K562 (cell line): Measurements from ENCODE around the gene TMEM132E. TPM values are rescaled to one million over a fixed set of nuclear protein-coding genes. Genes with fewer than 3 reads are reported as not detected.

Experiments
- ATAC-seq: fragments of 200-7000 bp; cut with Tn5 transposase; 3 replicates; pipeline ENCODE4 v1.9.1; 2020; ENCODE audit warnings: moderate library complexity
- BruUV-seq: library from RNA; stranded (reverse); fragments of 400-500 nt; replicated peaks from 2 replicates; lab custom pipeline; 2021; lab: Mats Ljungman, UMichigan
- CTCF ChIA-PET: fragments of 300-600 bp; formaldehyde crosslinking; extraction: SDS; loops from one replicate; lab custom pipeline; 2021; ENCODE audit warnings: low intra/inter-chr PET ratio; lab: Yijun Ruan, JAX
- POLR2A ChIA-PET: fragments of 300-600, 350-650 bp; sonication (Branson Sonifier 250); formaldehyde crosslinking; extraction: SDS; loops from one replicate; lab custom pipeline; 2021; ENCODE audit warnings: antibody characterized with exemption, inconsistent platforms; lab: Yijun Ruan, JAX
- DNase-seq, 4 experiments: peaks; one replicate each; pipeline versions ENCODE4 v3.0.0 to v3.0.0-alpha.2; 2011 to 2018; ENCODE audit warnings: low spot score in 3 of 4, mixed read lengths in 3 of 4; ENCODE audit errors: extremely low read depth in 1 of 4
- FAIRE-seq: peaks from 2 replicates; lab custom pipeline; 2011; peaks lifted over from hg19 to GRCh38; lab: Jason Lieb, UNC
- H2AFZ ChIP-seq: 2 replicates; pipeline ENCODE4 v1.6.0; 2011; ENCODE audit warnings: low read depth, low read length, control low read depth, inconsistent platforms
- H3K27ac ChIP-seq: fragments of 200-600 bp; 3 replicates; pipeline ENCODE4 v1.8.0; 2011; ENCODE audit warnings: low read depth, mild to moderate bottlenecking, control low read depth, inconsistent platforms, low read length, moderate library complexity, mixed read lengths; ENCODE audit errors: extremely low read depth
- H3K27me3 ChIP-seq, 2 experiments: fragments of 300-600 bp in 1 of 2; 2 replicates in 1 of 2; 3 replicates in 1 of 2; pipeline versions ENCODE4 v1.6.0 to v1.8.0; 2011; ENCODE audit warnings: inconsistent platforms in 2 of 2, low read length in 2 of 2, mild to moderate bottlenecking in 1 of 2, mixed read lengths in 1 of 2, moderate library complexity in 1 of 2; ENCODE audit not compliant: control insufficient read depth in 2 of 2, insufficient read depth in 2 of 2
- H3K36me3 ChIP-seq: fragments of 300-600 bp; 3 replicates; pipeline ENCODE4 v1.8.0; 2011; ENCODE audit warnings: mild to moderate bottlenecking, low read length, inconsistent platforms; ENCODE audit not compliant: control insufficient read depth, insufficient read depth
- H3K4me1 ChIP-seq, 2 experiments: fragments of 200-600 bp in 1 of 2; replicated peaks in 1 of 2; 2 replicates in 1 of 2; 3 replicates in 1 of 2; pipeline versions ENCODE4 v1.5.1 to v1.8.0; 2011; ENCODE audit warnings: inconsistent platforms in 2 of 2, low read length in 2 of 2, mild to moderate bottlenecking in 1 of 2, mixed read lengths in 1 of 2, moderate library complexity in 1 of 2; ENCODE audit not compliant: control insufficient read depth in 2 of 2, insufficient read depth in 2 of 2
- H3K4me2 ChIP-seq: 2 replicates; pipeline ENCODE4 v1.6.1; 2011; ENCODE audit warnings: low read length, control low read depth, inconsistent platforms, mixed read lengths; ENCODE audit not compliant: insufficient read depth
- H3K4me3 ChIP-seq: fragments of 200-600 bp; sonication (generic), shearing (Covaris generic); 2 replicates; pipeline ENCODE4 v1.5.1; 2016; ENCODE audit warnings: control low read depth, inconsistent platforms
- H3K79me2 ChIP-seq: fragments of 200-600 bp; 3 replicates; pipeline ENCODE4 v1.8.0; 2011; ENCODE audit warnings: low read length, inconsistent platforms; ENCODE audit not compliant: control insufficient read depth, insufficient read depth
- H3K9ac ChIP-seq, 2 experiments: 2 replicates each; pipeline versions ENCODE4 v1.6.0 to v1.6.1; 2011; ENCODE audit warnings: low read depth in 2 of 2, low read length in 2 of 2, control low read depth in 1 of 2, inconsistent platforms in 1 of 2, mild to moderate bottlenecking in 1 of 2, mixed read lengths in 1 of 2; ENCODE audit not compliant: insufficient read depth in 1 of 2
- H3K9me1 ChIP-seq: one replicate; pipeline ENCODE4 v1.6.0; 2011; ENCODE audit warnings: inconsistent platforms, mild to moderate bottlenecking, low read length, moderate library complexity; ENCODE audit not compliant: control insufficient read depth, insufficient read depth
- H3K9me3 ChIP-seq: replicated peaks from 2 replicates; pipeline ENCODE4 v1.5.1; 2011; ENCODE audit warnings: low read depth, low read length, inconsistent platforms; ENCODE audit not compliant: control insufficient read depth, insufficient read depth
- H4K20me1 ChIP-seq: replicated peaks from 2 replicates; pipeline ENCODE4 v1.6.1; 2011; ENCODE audit warnings: low read length, inconsistent platforms, mixed read lengths; ENCODE audit not compliant: control insufficient read depth, insufficient read depth
- EHMT2 ChIP-seq: fragments of 450-650 bp; IDR thresholded peaks from 2 replicates; pipeline ENCODE4 v1.6.1; 2018; ENCODE audit warnings: antibody characterized with exemption
- ETV6 ChIP-seq, 3 experiments: fragments of 150-350 bp in 1 of 3; sonication (generic) in 1 of 3; formaldehyde crosslinking in 1 of 3; IDR thresholded peaks; 2 replicates each; pipeline versions ENCODE4 v1.6.1 to v1.8.0; 2014 to 2022; ENCODE audit warnings: borderline replicate concordance in 2 of 3, low read depth in 2 of 3, antibody characterized with exemption in 1 of 3, low read length in 1 of 3, mild to moderate bottlenecking in 1 of 3, missing genetic modification reagents in 1 of 3
- HMGXB4 ChIP-seq: sonication (generic); formaldehyde crosslinking; IDR thresholded peaks from 2 replicates; pipeline ENCODE4 v1.8.1; 2023; ENCODE audit warnings: mild to moderate bottlenecking, missing genetic modification reagents
- NBN ChIP-seq: fragments of 450-650 bp; IDR thresholded peaks from 2 replicates; pipeline ENCODE4 v1.6.1; 2016; ENCODE audit warnings: low read depth, mild to moderate bottlenecking
- NRF1 ChIP-seq, 2 experiments: fragments of 450-650 bp; IDR thresholded peaks in 1 of 2; conservative IDR thresholded peaks in 1 of 2; 2 replicates each; pipeline ENCODE4 v1.6.1; 2014; ENCODE audit warnings: mild to moderate bottlenecking in 2 of 2
- RAD21 ChIP-seq, 2 experiments: fragments of 250-450 bp in 1 of 2; fragments of 450-650 bp in 1 of 2; sonication (Bioruptor Pico) in 1 of 2; formaldehyde crosslinking in 1 of 2; IDR thresholded peaks in 1 of 2; conservative IDR thresholded peaks in 1 of 2; 2 replicates each; pipeline versions ENCODE4 v1.4.0 to v1.8.0; 2020 to 2022; ENCODE audit warnings: mild to moderate bottlenecking in 2 of 2, moderate library complexity in 1 of 2
- RFX7 ChIP-seq: fragments of 250-450 bp; sonication (Bioruptor Pico); IDR thresholded peaks from 2 replicates; pipeline ENCODE4 v1.5.1; 2021; ENCODE audit warnings: mild to moderate bottlenecking
- SOX6 ChIP-seq: fragments of 450-650 bp; IDR thresholded peaks from 2 replicates; pipeline ENCODE4 v1.6.1; 2014; ENCODE audit warnings: mild to moderate bottlenecking
- SPI1 ChIP-seq: IDR thresholded peaks from 2 replicates; pipeline ENCODE4 v1.6.1; 2011; ENCODE audit warnings: low read depth, low read length, control low read depth, borderline replicate concordance
- TAF1 ChIP-seq: IDR thresholded peaks from 2 replicates; pipeline ENCODE4 v1.6.1; 2011; ENCODE audit warnings: mild to moderate bottlenecking, low read length, moderate library complexity; ENCODE audit not compliant: insufficient read depth, control insufficient read depth, severe bottlenecking; ENCODE audit errors: extremely low read depth
- TEAD1 ChIP-seq, 2 experiments: fragments of 450-650 bp in 1 of 2; sonication (generic) in 1 of 2; formaldehyde crosslinking; IDR thresholded peaks; 2 replicates each; pipeline versions ENCODE4 v1.4.0 to v1.8.0; 2020 to 2022; ENCODE audit warnings: mild to moderate bottlenecking in 2 of 2, missing genetic modification reagents in 1 of 2
- ZBTB7A ChIP-seq: IDR thresholded peaks from 2 replicates; pipeline ENCODE4 v1.6.1; 2011; ENCODE audit warnings: low read depth, mild to moderate bottlenecking, low read length, moderate library complexity, borderline replicate concordance; ENCODE audit not compliant: control insufficient read depth
- ZFPM2 ChIP-seq: fragments of 250-450 bp; sonication (Bioruptor Pico); IDR thresholded peaks from 2 replicates; pipeline ENCODE4 v1.5.1; 2022; ENCODE audit warnings: mild to moderate bottlenecking
- ZNF830 ChIP-seq: fragments of 250-450 bp; sonication (Bioruptor Pico); IDR thresholded peaks from 2 replicates; pipeline ENCODE4 v1.5.0; 2021; ENCODE audit warnings: mild to moderate bottlenecking
- WGBS: fragments of 100-300 bp; shearing (Covaris generic); methylation state at CpG from one replicate; pipeline ENCODE4 v1.1.6; 2016; ENCODE audit warnings: low coverage, mixed read lengths; ENCODE audit not compliant: insufficient coverage; ENCODE audit errors: missing lambda C conversion rate; 5-methylcytosine and 5-hydroxymethylcytosine counted together
- in situ Hi-C: fragments of 300-500 bp; cut with MboI; formaldehyde crosslinking; loops from 4 replicates; pipeline ENCODE4 v1.15.0; 2018; ENCODE audit warnings: inconsistent platforms, mixed read lengths
- intact Hi-C: fragments of 100-400 bp; cut with micrococcal nuclease; formaldehyde crosslinking; loops from 2 replicates; pipeline ENCODE4 v1.14.2; 2022
- polyA plus RNA-seq, 8 experiments: library from polyadenylated mRNA; depleted of rRNA in 4 of 8; stranded (reverse) in 5 of 8; unstranded in 3 of 8; fragments of >200 nt; fragmentation: Nextera tagmentation in 2 of 8; fragmentation: Illumina TruSeq in 1 of 8; extraction: Ambion mirVana in 2 of 8; extraction: Trizol in 1 of 8; gene quantifications; 2 replicates each; pipeline versions ENCODE4 v1.2.1 to v1.2.3, GENCODE V29; 2011 to 2014; ENCODE audit warnings: inconsistent platforms in 1 of 8, missing spikeins in 1 of 8
- total RNA-seq, 7 experiments: library from RNA; depleted of rRNA in 6 of 7; stranded (reverse); fragments of >200 nt in 6 of 7; fragmentation: Illumina TruSeq in 2 of 7; extraction: Trizol in 2 of 7; gene quantifications; 2 replicates each; pipeline versions ENCODE4 v1.2.1 to v1.2.3, GENCODE V29; 2011 to 2021; ENCODE audit warnings: low replicate concordance in 1 of 7
- TF ChIP-seq, protein P1 (sequence below), 2 experiments: IDR thresholded peaks; 2 replicates each; pipeline ENCODE4 v1.6.1; 2011; ENCODE audit warnings: borderline replicate concordance in 1 of 2, control low read depth in 1 of 2, low read depth in 1 of 2, low read length in 1 of 2, mild to moderate bottlenecking in 1 of 2, mixed read lengths in 1 of 2, moderate library complexity in 1 of 2; ENCODE audit not compliant: insufficient read depth in 1 of 2, insufficient read length in 1 of 2, poor library complexity in 1 of 2, severe bottlenecking in 1 of 2; ENCODE audit errors: extremely low read depth in 1 of 2
- TF ChIP-seq, protein P2 (sequence below), 3 experiments: IDR thresholded peaks in 2 of 3; conservative IDR thresholded peaks in 1 of 3; 2 replicates each; pipeline ENCODE4 v1.5.1; 2011 to 2012; ENCODE audit warnings: low read length in 3 of 3, mild to moderate bottlenecking in 3 of 3, control low read depth in 2 of 3, improper control_type of control experiment in 1 of 3, inconsistent platforms in 1 of 3, low read depth in 1 of 3, mixed read lengths in 1 of 3, moderate library complexity in 1 of 3; ENCODE audit not compliant: insufficient read depth in 2 of 3

TMEM132E gene
- total and polyA plus RNA-seq, 9 of the 15 experiments (the other 6 are each of a cell fraction or from before 2014, with no cell fraction given), result not detected

- Histone ChIP-seq H3K27me3 (peaks cover 7 to 15% of the 10 kb centered on the region in 2 experiments; a peak in 4 of 5 replicates), H3K9me3 (no peaks in the 10 kb centered on the region), H3K4me1 (peaks cover 8 to 14% of the 10 kb centered on the region in 2 experiments; a peak in 3 of 5 replicates), H3K27ac (no peak overlapping the region), H3K9me1 (no peaks in the 10 kb centered on the region), H3K9ac (no peak overlapping the region), H3K36me3 (no peaks in the 10 kb centered on the region), H3K4me2 (no peak overlapping the region), H3K79me2 (no peaks in the 10 kb centered on the region), H4K20me1 (peaks cover 20% of the 10 kb centered on the region), H3K4me3 (no peak overlapping the region), H2AFZ (no peak overlapping the region)
- ATAC-seq (no peak), FAIRE-seq (no peak), DNase-seq (no peak)
- intact Hi-C loops, result no loop called here
- CTCF ChIA-PET, result no interaction called here
- POLR2A ChIA-PET, result no interaction called here
- in situ Hi-C loops, result no loop called here
- no TSS peak for BruUV-seq
- 0% methylated on average over 4 of the region's 5 CpGs for WGBS
- TF ChIP-seq ZBTB7A (no peak), NRF1 (conservative IDR thresholded peaks at IDR 0.05 in 1 of 2, IDR thresholded peaks at IDR 0.05 in 1 of 2) (no peak), TEAD1 (CRISPR knock-in tag; IDR thresholded peaks at IDR 0.05) (no peak), RAD21 (CRISPR knock-in tag; conservative IDR thresholded peaks at IDR 0.05 in 1 of 2, IDR thresholded peaks at IDR 0.05 in 1 of 2) (no peak), TAF1 (no peak), RFX7 (CRISPR knock-in tag) (no peak), ZNF830 (CRISPR knock-in tag) (no peak), SPI1 (no peak), HMGXB4 (CRISPR knock-in tag) (no peak), EHMT2 (no peak), SOX6 (no peak), ZFPM2 (CRISPR knock-in tag) (no peak), NBN (no peak), ETV6 (IDR thresholded peaks at IDR 0.05; ENCODE audit: borderline replicate concordance in 1 of 2, low read depth in 2 of 2, low read length in 1 of 2) (no peak), ETV6 (CRISPR knock-in tag; IDR thresholded peaks at IDR 0.05; ENCODE audit: borderline replicate concordance) (no peak)
- TF ChIP-seq, protein P1, sequence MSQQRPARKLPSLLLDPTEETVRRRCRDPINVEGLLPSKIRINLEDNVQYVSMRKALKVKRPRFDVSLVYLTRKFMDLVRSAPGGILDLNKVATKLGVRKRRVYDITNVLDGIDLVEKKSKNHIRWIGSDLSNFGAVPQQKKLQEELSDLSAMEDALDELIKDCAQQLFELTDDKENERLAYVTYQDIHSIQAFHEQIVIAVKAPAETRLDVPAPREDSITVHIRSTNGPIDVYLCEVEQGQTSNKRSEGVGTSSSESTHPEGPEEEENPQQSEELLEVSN (IDR thresholded peaks at IDR 0.05; ENCODE audit: borderline replicate concordance in 1 of 2, extremely low read depth in 1 of 2, insufficient read depth in 1 of 2, insufficient read length in 1 of 2, low read depth in 1 of 2, low read length in 1 of 2, poor library complexity in 1 of 2, severe bottlenecking in 1 of 2), result no peak
- TF ChIP-seq, protein P2, sequence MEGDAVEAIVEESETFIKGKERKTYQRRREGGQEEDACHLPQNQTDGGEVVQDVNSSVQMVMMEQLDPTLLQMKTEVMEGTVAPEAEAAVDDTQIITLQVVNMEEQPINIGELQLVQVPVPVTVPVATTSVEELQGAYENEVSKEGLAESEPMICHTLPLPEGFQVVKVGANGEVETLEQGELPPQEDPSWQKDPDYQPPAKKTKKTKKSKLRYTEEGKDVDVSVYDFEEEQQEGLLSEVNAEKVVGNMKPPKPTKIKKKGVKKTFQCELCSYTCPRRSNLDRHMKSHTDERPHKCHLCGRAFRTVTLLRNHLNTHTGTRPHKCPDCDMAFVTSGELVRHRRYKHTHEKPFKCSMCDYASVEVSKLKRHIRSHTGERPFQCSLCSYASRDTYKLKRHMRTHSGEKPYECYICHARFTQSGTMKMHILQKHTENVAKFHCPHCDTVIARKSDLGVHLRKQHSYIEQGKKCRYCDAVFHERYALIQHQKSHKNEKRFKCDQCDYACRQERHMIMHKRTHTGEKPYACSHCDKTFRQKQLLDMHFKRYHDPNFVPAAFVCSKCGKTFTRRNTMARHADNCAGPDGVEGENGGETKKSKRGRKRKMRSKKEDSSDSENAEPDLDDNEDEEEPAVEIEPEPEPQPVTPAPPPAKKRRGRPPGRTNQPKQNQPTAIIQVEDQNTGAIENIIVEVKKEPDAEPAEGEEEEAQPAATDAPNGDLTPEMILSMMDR (IDR thresholded peaks at IDR 0.05 in 2 of 3, conservative IDR thresholded peaks at IDR 0.05 in 1 of 3; ENCODE audit: insufficient read depth in 2 of 3, low read depth in 1 of 3, low read length in 3 of 3), result no peak
Measured at GRCh38 chr17:34650051-34650750, 70.8 kb downstream of the TMEM132E start.
